ENCODE results near the gene KCNJ5. TPM values are rescaled to one million over a fixed set of nuclear protein-coding genes. Genes with fewer than 3 reads are reported as not detected.

KCNJ5 gene
- total RNA-seq, 1 experiment from 2014 or later: 0.11 TPM

GRCh38 chr11:128916681-128917080 is 25.5 kb downstream of the KCNJ5 start:
- Histone ChIP-seq H3K27me3 (ENCODE audit: insufficient read depth, low read length) (no peaks in the 10 kb centered on the region), H2BK20ac (ENCODE audit: low read depth, low read length, poor library complexity, severe bottlenecking) (no peak overlapping the region), H3T11ph (ENCODE audit: low read length) (no peak overlapping the region), H4K8ac (replicated peaks; ENCODE audit: insufficient read length, low read depth, low read length) (no peak overlapping the region), H4K20me1 (ENCODE audit: control insufficient read depth, insufficient read depth, insufficient read length) (no peaks in the 10 kb centered on the region), H3K23ac (ENCODE audit: insufficient read length, low read depth, low read length) (no peak overlapping the region), H3K18ac (ENCODE audit: insufficient read length, low read depth, low read length) (no peak overlapping the region), H3K23me2 (ENCODE audit: insufficient read length, low read depth, low read length, poor library complexity, severe bottlenecking) (no peaks in the 10 kb centered on the region), H2BK120ac (ENCODE audit: low read depth, low read length, poor library complexity, severe bottlenecking) (no peak overlapping the region), H2BK15ac (ENCODE audit: low read depth, low read length) (no peak overlapping the region), H3K79me1 (ENCODE audit: insufficient read depth, low read depth, low read length, poor library complexity, severe bottlenecking) (no peaks in the 10 kb centered on the region), H3K4ac (ENCODE audit: low read depth, low read length) (no peak overlapping the region), H3K4me1 (ENCODE audit: insufficient read depth, low read length) (no peaks in the 10 kb centered on the region), H3K14ac (ENCODE audit: insufficient read depth, low read length) (no peak overlapping the region), H4K5ac (ENCODE audit: insufficient read length, low read depth, low read length) (no peak overlapping the region), H3K56ac (ENCODE audit: insufficient read length, low read depth, low read length) (no peak overlapping the region), H3K79me2 (ENCODE audit: insufficient read depth, low read length) (no peaks in the 10 kb centered on the region), H3K9ac (ENCODE audit: extremely low read depth, insufficient read length, low read length) (no peak overlapping the region), H2BK12ac (ENCODE audit: insufficient read length, low read depth, low read length) (no peak overlapping the region), H3K9me3 (ENCODE audit: control insufficient read depth, low read depth, low read length) (no peaks in the 10 kb centered on the region), H4K91ac (ENCODE audit: insufficient read length, low read depth, low read length) (no peak overlapping the region), H2BK5ac (ENCODE audit: insufficient read length, low read length) (no peak overlapping the region), H3K4me2 (ENCODE audit: insufficient read depth, insufficient read length, low read length) (no peak overlapping the region), H2AFZ (ENCODE audit: low read length) (no peak overlapping the region), H3K27ac (ENCODE audit: insufficient read length, low read depth, low read length) (no peak overlapping the region), H2AK5ac (ENCODE audit: insufficient read length, low read length) (no peak overlapping the region)
- peaks cover 0 to 3% of the 10 kb centered on the region in 2 experiments; a peak in 1 of 4 replicates for H3K4me1 Mint-ChIP-seq
- H3K27ac Mint-ChIP-seq: no peak overlapping the region
- 0 out of 7 replicates have a peak, but pooled peaks cover 0 to 1% (median 0%) of the 10 kb centered on the region in 3 experiments for H3K36me3 Mint-ChIP-seq (ENCODE audit: insufficient read depth in 1 of 3, low read depth in 3 of 3)
- TF ChIP-seq CTCF (conservative IDR thresholded peaks at IDR 0.05): no peak
- DNase-seq: no peak
- H3K4me3 Mint-ChIP-seq: no peak overlapping the region
- H3K27me3 Mint-ChIP-seq (ENCODE audit: low read depth): peaks cover 66% of the 10 kb centered on the region
- WGBS (ENCODE audit: extremely low coverage, insufficient read length, low lambda C conversion rate): no CpG with 5 or more reads among the region's 2 CpGs
- H3K9me3 Mint-ChIP-seq: peaks cover 0 to 4% of the 10 kb centered on the region in 2 experiments; a peak in 3 of 5 replicates

Data from H9 (cell line).